ENCODE data around the gene SGCB. TPM values are rescaled to one million over a fixed set of nuclear protein-coding genes. Genes with fewer than 3 reads are reported as not detected.

Gene SGCB
- total and polyA plus RNA-seq, 10 donors = 2.3 to 21.2 (median 15.6) TPM

GRCh38 chr4:52058275-52058674 is 20.2 kb upstream of the SGCB start:
- H3K27ac ChIP-seq = no peak overlapping the region
- intact Hi-C loops (cut with DNase I; ENCODE audit: low total_unique reads) = no loop called here
- WGBS, 5 donors = 71 to 100% (median 94%) methylated on average over 1 of the region's 1 CpG

GRCh38 chr4:52057196-52057595 is 19.1 kb upstream of the SGCB start:
- Histone ChIP-seq H3K4me1 (peaks cover 1 to 10% (median 6%) of the 10 kb centered on the region in 6 donors), H3K4me3 (no peak overlapping the region), H3K36me3 (no peaks in the 10 kb centered on the region), H3K27ac (no peak overlapping the region), H3K9me3 (no peaks in the 10 kb centered on the region), H3K27me3 (replicated peaks in 1 of 7) (peaks cover 0 to 30% (median under 1%) of the 10 kb centered on the region in 7 donors)
- no peak for DNase-seq
- TF ChIP-seq POLR2A (IDR thresholded peaks at IDR 0.05) (no peak), POLR2AphosphoS5 (IDR thresholded peaks at IDR 0.05) (no peak)
- TF ChIP-seq, protein P1, sequence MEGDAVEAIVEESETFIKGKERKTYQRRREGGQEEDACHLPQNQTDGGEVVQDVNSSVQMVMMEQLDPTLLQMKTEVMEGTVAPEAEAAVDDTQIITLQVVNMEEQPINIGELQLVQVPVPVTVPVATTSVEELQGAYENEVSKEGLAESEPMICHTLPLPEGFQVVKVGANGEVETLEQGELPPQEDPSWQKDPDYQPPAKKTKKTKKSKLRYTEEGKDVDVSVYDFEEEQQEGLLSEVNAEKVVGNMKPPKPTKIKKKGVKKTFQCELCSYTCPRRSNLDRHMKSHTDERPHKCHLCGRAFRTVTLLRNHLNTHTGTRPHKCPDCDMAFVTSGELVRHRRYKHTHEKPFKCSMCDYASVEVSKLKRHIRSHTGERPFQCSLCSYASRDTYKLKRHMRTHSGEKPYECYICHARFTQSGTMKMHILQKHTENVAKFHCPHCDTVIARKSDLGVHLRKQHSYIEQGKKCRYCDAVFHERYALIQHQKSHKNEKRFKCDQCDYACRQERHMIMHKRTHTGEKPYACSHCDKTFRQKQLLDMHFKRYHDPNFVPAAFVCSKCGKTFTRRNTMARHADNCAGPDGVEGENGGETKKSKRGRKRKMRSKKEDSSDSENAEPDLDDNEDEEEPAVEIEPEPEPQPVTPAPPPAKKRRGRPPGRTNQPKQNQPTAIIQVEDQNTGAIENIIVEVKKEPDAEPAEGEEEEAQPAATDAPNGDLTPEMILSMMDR (IDR thresholded peaks at IDR 0.05 in 8 of 11, conservative IDR thresholded peaks at IDR 0.05 in 3 of 11) = no peak
- intact Hi-C loops (cut with DNase I; ENCODE audit: low total_unique reads) = no loop called here

More at GRCh38 chr4:52058275-52058674, 20.2 kb upstream of the SGCB start:
- no peak overlapping the region for H3K4me3 ChIP-seq
- H3K36me3 ChIP-seq = no peaks in the 10 kb centered on the region
- DNase-seq = no peak
- H3K4me1 ChIP-seq = peaks cover 0 to 5% (median 0%) of the 10 kb centered on the region in 6 donors
- no peaks in the 10 kb centered on the region for H3K9me3 ChIP-seq
- TF ChIP-seq, protein P1 (IDR thresholded peaks at IDR 0.05 in 8 of 11, conservative IDR thresholded peaks at IDR 0.05 in 3 of 11) = no peak
- TF ChIP-seq POLR2AphosphoS5 (IDR thresholded peaks at IDR 0.05) = no peak
- TF ChIP-seq POLR2A (IDR thresholded peaks at IDR 0.05) = no peak
- H3K27me3 ChIP-seq (replicated peaks in 1 of 7) = peaks cover 0 to 19% (median 0%) of the 10 kb centered on the region in 7 donors

GRCh38 chr4:52054254-52054653 is 16.2 kb upstream of the SGCB start:
- H3K27ac ChIP-seq = no peak overlapping the region
- no peak overlapping the region for H3K4me3 ChIP-seq
- no peaks in the 10 kb centered on the region for H3K9me3 ChIP-seq
- TF ChIP-seq, protein P1 (IDR thresholded peaks at IDR 0.05 in 8 of 11, conservative IDR thresholded peaks at IDR 0.05 in 3 of 11) = no peak
- TF ChIP-seq POLR2AphosphoS5 (IDR thresholded peaks at IDR 0.05) (no peak), POLR2A (IDR thresholded peaks at IDR 0.05) (no peak)
- H3K4me1 ChIP-seq = peaks cover 4 to 23% (median 21%) of the 10 kb centered on the region in 6 donors
- no peak for DNase-seq
- 91 to 96% (median 92%) methylated on average over 3 of the region's 3 CpGs for WGBS, 5 donors
- intact Hi-C loops (cut with DNase I; ENCODE audit: low total_unique reads) = no loop called here
- no peaks in the 10 kb centered on the region for H3K36me3 ChIP-seq
- peaks cover 0 to 59% (median 16%) of the 10 kb centered on the region in 7 donors for H3K27me3 ChIP-seq (replicated peaks in 1 of 7)

- H3K4me1 ChIP-seq = peaks cover 4 to 23% (median 21%) of the 10 kb centered on the region in 6 donors
- WGBS, 5 donors = 0 to 14% (median 7%) methylated on average over 7 of the region's 7 CpGs
- H3K9me3 ChIP-seq = no peaks in the 10 kb centered on the region
- peak overlapping the region in 6 of 8 donors; percentile 44 to 66 (median 55) for H3K4me3 ChIP-seq
- peak overlapping the region in 2 of 8 donors; percentile 49 to 57 for H3K27ac ChIP-seq
- DNase-seq = no peak
- TF ChIP-seq POLR2AphosphoS5 (IDR thresholded peaks at IDR 0.05) (no peak), POLR2A (IDR thresholded peaks at IDR 0.05) (no peak)
- TF ChIP-seq, protein P1 (IDR thresholded peaks at IDR 0.05 in 8 of 11, conservative IDR thresholded peaks at IDR 0.05 in 3 of 11) = no peak
- intact Hi-C loops (cut with DNase I; ENCODE audit: low total_unique reads) = no loop called here
- H3K27me3 ChIP-seq (replicated peaks in 1 of 7) = peaks cover 0 to 76% (median 20%) of the 10 kb centered on the region in 7 donors
- H3K36me3 ChIP-seq = no peaks in the 10 kb centered on the region
Observed at GRCh38 chr4:52052475-52052780, 14.3 kb upstream of the SGCB start.
